GM18520 (cell line): ENCODE measurements around the gene UBE2I.

Experiments
- ATAC-seq: cut with Tn5 transposase; IDR thresholded peaks from one replicate; pipeline ENCODE4 v1.9.1; 2021; ENCODE audit not compliant: unreplicated experiment

The UBE2I gene

GRCh38 chr16:1355591-1355990 lies 46.2 kb downstream of the UBE2I start:
- ATAC-seq, result no peak

GRCh38 chr16:1356061-1356900 lies 46.8 kb downstream of the UBE2I start:
- no peak for ATAC-seq

- no peak for ATAC-seq
Measured at GRCh38 chr16:1357906-1358566, 48.6 kb downstream of the UBE2I start.

GRCh38 chr16:1361685-1362360 lies 52.4 kb downstream of the UBE2I start:
- no peak for ATAC-seq

GRCh38 chr16:1362807-1363206 lies 53.4 kb downstream of the UBE2I start:
- ATAC-seq, result no peak

- ATAC-seq, result peak; percentile 45
Measured at GRCh38 chr16:1363501-1364041, 54.1 kb downstream of the UBE2I start.

GRCh38 chr16:1364510-1364909 lies 55.1 kb downstream of the UBE2I start:
- no peak for ATAC-seq

GRCh38 chr16:1366060-1366711 lies 56.8 kb downstream of the UBE2I start:
- no peak for ATAC-seq

GRCh38 chr16:1366712-1367299 lies 57.4 kb downstream of the UBE2I start:
- no peak for ATAC-seq

- ATAC-seq, result no peak
Measured at GRCh38 chr16:1367486-1368174, 58.2 kb downstream of the UBE2I start.

GRCh38 chr16:1371054-1371978 lies 61.9 kb downstream of the UBE2I start:
- no peak for ATAC-seq

GRCh38 chr16:1372292-1372950 lies 63.0 kb downstream of the UBE2I start:
- ATAC-seq, result no peak

- no peak for ATAC-seq
Measured at GRCh38 chr16:1374418-1375297, 65.2 kb downstream of the UBE2I start.

GRCh38 chr16:1375298-1375640 lies 65.8 kb downstream of the UBE2I start:
- no peak for ATAC-seq

GRCh38 chr16:1375741-1376410 lies 66.4 kb downstream of the UBE2I start:
- ATAC-seq, result no peak
